GM12865 (cell line): ENCODE measurements around the gene MICAL2.

ENCODE experiments used
- DNase-seq: peaks from one replicate; pipeline ENCODE4 v3.0.0; 2010; ENCODE audit warnings: low read depth
- H3K4me3 ChIP-seq: 2 replicates; pipeline ENCODE4 v1.5.1; 2011; ENCODE audit warnings: mild to moderate bottlenecking, low read depth, low read length, control low read depth
- CTCF ChIP-seq: IDR thresholded peaks from 2 replicates; pipeline ENCODE4 v1.5.1; 2011; ENCODE audit warnings: low read length, control low read depth, low read depth, inconsistent platforms; ENCODE audit not compliant: insufficient read depth; ENCODE audit errors: missing control alignments

Gene MICAL2

GRCh38 chr11:12079726-12080556 lies 30.4 kb upstream of the MICAL2 start:
- DNase-seq, result no peak
- no peak overlapping the region for H3K4me3 ChIP-seq
- TF ChIP-seq CTCF, result no peak

- DNase-seq, result no peak
- TF ChIP-seq CTCF, result peak; percentile 3
- H3K4me3 ChIP-seq, result no peak overlapping the region
Observed at GRCh38 chr11:12083380-12083779, 27.0 kb upstream of the MICAL2 start.

- H3K4me3 ChIP-seq, result no peak overlapping the region
- no peak for TF ChIP-seq CTCF
- no peak for DNase-seq
Observed at GRCh38 chr11:12084256-12084655, 26.1 kb upstream of the MICAL2 start.

GRCh38 chr11:12085371-12086251 lies 24.8 kb upstream of the MICAL2 start:
- H3K4me3 ChIP-seq, result no peak overlapping the region
- no peak for TF ChIP-seq CTCF
- no peak for DNase-seq

GRCh38 chr11:12086271-12087074 lies 23.9 kb upstream of the MICAL2 start:
- DNase-seq, result no peak
- no peak overlapping the region for H3K4me3 ChIP-seq
- TF ChIP-seq CTCF, result no peak
